ENCODE data around the gene ACKR3.

Gene ACKR3

GRCh38 chr2:236570081-236570868 lies 650 bp downstream of the ACKR3 start:
- DNase-seq (ENCODE audit: low spot score): no peak

- DNase-seq (ENCODE audit: low spot score): no peak
Measured at GRCh38 chr2:236571145-236571544, 1.5 kb downstream of the ACKR3 start.

GRCh38 chr2:236572482-236572881 lies 2.9 kb downstream of the ACKR3 start:
- no peak for DNase-seq (ENCODE audit: low spot score)

- DNase-seq (ENCODE audit: low spot score): no peak
Measured at GRCh38 chr2:236573066-236573929, 3.7 kb downstream of the ACKR3 start.

- no peak for DNase-seq (ENCODE audit: low spot score)
Measured at GRCh38 chr2:236574000-236574399, 4.4 kb downstream of the ACKR3 start.

- DNase-seq (ENCODE audit: low spot score): no peak
Measured at GRCh38 chr2:236574424-236575145, 5.0 kb downstream of the ACKR3 start.

GRCh38 chr2:236575510-236575909 lies 5.9 kb downstream of the ACKR3 start:
- DNase-seq (ENCODE audit: low spot score): no peak

- no peak for DNase-seq (ENCODE audit: low spot score)
Measured at GRCh38 chr2:236576087-236576486, 6.5 kb downstream of the ACKR3 start.

GRCh38 chr2:236576953-236577352 lies 7.3 kb downstream of the ACKR3 start:
- no peak for DNase-seq (ENCODE audit: low spot score)

- no peak for DNase-seq (ENCODE audit: low spot score)
Measured at GRCh38 chr2:236577481-236578410, 8.1 kb downstream of the ACKR3 start.

GRCh38 chr2:236578411-236578846 lies 8.8 kb downstream of the ACKR3 start:
- no peak for DNase-seq (ENCODE audit: low spot score)

GRCh38 chr2:236579048-236579745 lies 9.6 kb downstream of the ACKR3 start:
- DNase-seq (ENCODE audit: low spot score): no peak

- no peak for DNase-seq (ENCODE audit: low spot score)
Measured at GRCh38 chr2:236579746-236580315, 10.2 kb downstream of the ACKR3 start.

GRCh38 chr2:236580746-236581355 lies 11.2 kb downstream of the ACKR3 start:
- no peak for DNase-seq (ENCODE audit: low spot score)

- DNase-seq (ENCODE audit: low spot score): no peak
Measured at GRCh38 chr2:236581546-236581945, 11.9 kb downstream of the ACKR3 start.

- no peak for DNase-seq (ENCODE audit: low spot score)
Measured at GRCh38 chr2:236582968-236583367, 13.3 kb downstream of the ACKR3 start.

GRCh38 chr2:236583621-236584203 lies 14.1 kb downstream of the ACKR3 start:
- no peak for DNase-seq (ENCODE audit: low spot score)

- no peak for DNase-seq (ENCODE audit: low spot score)
Measured at GRCh38 chr2:236584521-236585384, 15.1 kb downstream of the ACKR3 start.

- no peak for DNase-seq (ENCODE audit: low spot score)
Measured at GRCh38 chr2:236585966-236586365, 16.3 kb downstream of the ACKR3 start.
